ENCODE data around the gene HIGD2B.
"Not testable (repeated sequence)": the region's sequence is repeated elsewhere in the genome, so short reads cannot be mapped to it uniquely, and the experiment has no call there.

DNA sequence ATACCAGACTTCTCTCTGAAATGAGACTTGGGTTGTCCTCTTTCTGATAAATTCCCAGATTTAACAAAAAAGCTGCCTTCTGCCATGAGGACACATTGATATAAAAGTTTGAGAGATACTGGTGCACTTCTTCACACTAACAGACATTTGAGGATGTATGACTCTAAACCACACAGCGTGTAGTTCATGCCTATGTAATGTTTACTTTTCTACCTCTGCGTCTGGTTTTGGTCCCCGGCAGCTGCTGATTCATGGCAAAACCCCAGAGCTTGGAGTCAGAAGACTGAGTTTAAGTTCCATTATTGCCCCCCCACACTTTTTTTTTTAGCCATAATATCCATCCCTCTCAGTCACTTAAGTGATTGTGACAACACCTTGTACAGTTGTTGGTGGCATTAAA, 30.0 kb downstream of the HIGD2B start:
- TF ChIP-seq, protein P1, sequence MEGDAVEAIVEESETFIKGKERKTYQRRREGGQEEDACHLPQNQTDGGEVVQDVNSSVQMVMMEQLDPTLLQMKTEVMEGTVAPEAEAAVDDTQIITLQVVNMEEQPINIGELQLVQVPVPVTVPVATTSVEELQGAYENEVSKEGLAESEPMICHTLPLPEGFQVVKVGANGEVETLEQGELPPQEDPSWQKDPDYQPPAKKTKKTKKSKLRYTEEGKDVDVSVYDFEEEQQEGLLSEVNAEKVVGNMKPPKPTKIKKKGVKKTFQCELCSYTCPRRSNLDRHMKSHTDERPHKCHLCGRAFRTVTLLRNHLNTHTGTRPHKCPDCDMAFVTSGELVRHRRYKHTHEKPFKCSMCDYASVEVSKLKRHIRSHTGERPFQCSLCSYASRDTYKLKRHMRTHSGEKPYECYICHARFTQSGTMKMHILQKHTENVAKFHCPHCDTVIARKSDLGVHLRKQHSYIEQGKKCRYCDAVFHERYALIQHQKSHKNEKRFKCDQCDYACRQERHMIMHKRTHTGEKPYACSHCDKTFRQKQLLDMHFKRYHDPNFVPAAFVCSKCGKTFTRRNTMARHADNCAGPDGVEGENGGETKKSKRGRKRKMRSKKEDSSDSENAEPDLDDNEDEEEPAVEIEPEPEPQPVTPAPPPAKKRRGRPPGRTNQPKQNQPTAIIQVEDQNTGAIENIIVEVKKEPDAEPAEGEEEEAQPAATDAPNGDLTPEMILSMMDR (IDR thresholded peaks at IDR 0.05) = not testable (repeated sequence)
- not testable (repeated sequence) for TF ChIP-seq POLR2A (IDR thresholded peaks at IDR 0.05)

Data from testis (tissue), 2 donors.